ENCODE results near the gene SGSM1. TPM values are rescaled to one million over a fixed set of nuclear protein-coding genes. Genes with fewer than 3 reads are reported as not detected.

SGSM1 gene
- polyA plus RNA-seq, 3 donors = not detected

GRCh38 chr22:24868979-24869378 lies 63.0 kb downstream of the SGSM1 start:
- Histone ChIP-seq H3K36me3 (replicated peaks in 1 of 2; ENCODE audit: control insufficient read depth in 1 of 2, insufficient read depth in 2 of 2, low read length in 2 of 2) (no peaks in the 10 kb centered on the region), H2AFZ (ENCODE audit: insufficient read depth, low read depth, low read length, poor library complexity, severe bottlenecking) (no peak overlapping the region), H3K4me2 (replicated peaks; ENCODE audit: extremely low read depth, low read length, poor library complexity, severe bottlenecking) (no peak overlapping the region), H3K27me3 (ENCODE audit: control insufficient read depth in 2 of 2, insufficient read depth in 2 of 2, low read length in 2 of 2) (no peaks in the 10 kb centered on the region), H3K9ac (ENCODE audit: insufficient read depth, low read length, poor library complexity, severe bottlenecking) (no peak overlapping the region), H3K27ac (ENCODE audit: low read depth in 1 of 2, low read length in 2 of 2) (no peak overlapping the region), H3K9me3 (replicated peaks in 1 of 2; ENCODE audit: control insufficient read depth in 1 of 2, insufficient read depth in 1 of 2, low read length in 2 of 2) (no peaks in the 10 kb centered on the region), H3K79me2 (ENCODE audit: insufficient read depth, low read length) (no peaks in the 10 kb centered on the region), H4K20me1 (ENCODE audit: insufficient read depth, low read length) (no peaks in the 10 kb centered on the region), H3K4me1 (ENCODE audit: control insufficient read depth in 1 of 2, insufficient read depth in 2 of 2, low read length in 2 of 2) (no peaks in the 10 kb centered on the region), H3K4me3 (replicated peaks in 1 of 3; ENCODE audit: low read depth in 2 of 3, low read length in 3 of 3) (no peak overlapping the region)
- Mint-ChIP-seq H3K27ac (no peak overlapping the region), H3K36me3 (no peaks in the 10 kb centered on the region), H3K9me3 (no peaks in the 10 kb centered on the region), H3K27me3 (ENCODE audit: low read depth in 3 of 3) (peaks cover 1 to 5% (median 3%) of the 10 kb centered on the region in 3 donors), H3K4me3 (no peak overlapping the region), H3K4me1 (no peaks in the 10 kb centered on the region)
- DNase-seq = no peak
- 98% methylated on average over 5 of the region's 7 CpGs for WGBS (ENCODE audit: insufficient coverage)
- no peak for TF ChIP-seq CTCF (IDR thresholded peaks at IDR 0.05)
- intact Hi-C loops (cut with micrococcal nuclease) = no loop called here

GRCh38 chr22:24871611-24872205 lies 65.7 kb downstream of the SGSM1 start:
- peaks cover 0 to 7% (median 0%) of the 10 kb centered on the region in 7 donors for H3K9me3 Mint-ChIP-seq
- H3K4me3 ChIP-seq (replicated peaks in 1 of 3; ENCODE audit: low read depth in 2 of 3, low read length in 3 of 3) = no peak overlapping the region
- no peaks in the 10 kb centered on the region for H3K36me3 ChIP-seq (replicated peaks in 1 of 2; ENCODE audit: control insufficient read depth in 1 of 2, insufficient read depth in 2 of 2, low read length in 2 of 2)
- no peaks in the 10 kb centered on the region for H3K9me3 ChIP-seq (replicated peaks in 1 of 2; ENCODE audit: control insufficient read depth in 1 of 2, insufficient read depth in 1 of 2, low read length in 2 of 2)
- H3K36me3 Mint-ChIP-seq = no peaks in the 10 kb centered on the region
- no peak overlapping the region for H3K9ac ChIP-seq (ENCODE audit: insufficient read depth, low read length, poor library complexity, severe bottlenecking)
- no peak for TF ChIP-seq CTCF (IDR thresholded peaks at IDR 0.05)
- H3K4me1 ChIP-seq (ENCODE audit: control insufficient read depth in 1 of 2, insufficient read depth in 2 of 2, low read length in 2 of 2) = no peaks in the 10 kb centered on the region
- no peak overlapping the region for H3K27ac Mint-ChIP-seq
- H3K27me3 ChIP-seq (ENCODE audit: control insufficient read depth in 2 of 2, insufficient read depth in 2 of 2, low read length in 2 of 2) = no peaks in the 10 kb centered on the region
- H4K20me1 ChIP-seq (ENCODE audit: insufficient read depth, low read length) = no peaks in the 10 kb centered on the region
- no peak overlapping the region for H2AFZ ChIP-seq (ENCODE audit: insufficient read depth, low read depth, low read length, poor library complexity, severe bottlenecking)
- H3K79me2 ChIP-seq (ENCODE audit: insufficient read depth, low read length) = no peaks in the 10 kb centered on the region
- DNase-seq = no peak
- WGBS (ENCODE audit: insufficient coverage) = 100% methylated on average over 1 of the region's 7 CpGs
- intact Hi-C loops (cut with micrococcal nuclease) = no loop called here
- H3K4me1 Mint-ChIP-seq = no peaks in the 10 kb centered on the region
- peaks cover 1 to 7% (median 5%) of the 10 kb centered on the region in 3 donors for H3K27me3 Mint-ChIP-seq (ENCODE audit: low read depth in 3 of 3)
- no peak overlapping the region for H3K4me3 Mint-ChIP-seq
- H3K4me2 ChIP-seq (replicated peaks; ENCODE audit: extremely low read depth, low read length, poor library complexity, severe bottlenecking) = no peak overlapping the region
- no peak overlapping the region for H3K27ac ChIP-seq (ENCODE audit: low read depth in 1 of 2, low read length in 2 of 2)

Data from CD14-positive monocyte (primary cell).